GM19395 (cell line): ENCODE data around the gene LIPJ.

ENCODE experiments used
- ATAC-seq: cut with Tn5 transposase; IDR thresholded peaks from one replicate; pipeline ENCODE4 v1.9.1; 2021; ENCODE audit warnings: mild to moderate bottlenecking, moderate library complexity; ENCODE audit not compliant: unreplicated experiment

LIPJ gene

GRCh38 chr10:88594482-88594881 lies 7.9 kb downstream of the LIPJ start:
- no peak for ATAC-seq

- ATAC-seq, result peak; percentile 86
These were observed 11.5 kb downstream of the LIPJ start for GRCh38 chr10:88598055-88598454.

GRCh38 chr10:88608052-88608732 lies 21.6 kb downstream of the LIPJ start:
- ATAC-seq, result peak; percentile 82

GRCh38 chr10:88608780-88609179 lies 22.2 kb downstream of the LIPJ start:
- ATAC-seq, result no peak

GRCh38 chr10:88616250-88616977 lies 29.9 kb downstream of the LIPJ start:
- no peak for ATAC-seq

- ATAC-seq, result no peak
These were observed 31.3 kb downstream of the LIPJ start for GRCh38 chr10:88617772-88618300.

- no peak for ATAC-seq
These were observed 31.9 kb downstream of the LIPJ start for GRCh38 chr10:88618496-88618895.

GRCh38 chr10:88620441-88620840 lies 33.9 kb downstream of the LIPJ start:
- no peak for ATAC-seq

GRCh38 chr10:88623835-88624234 lies 37.3 kb downstream of the LIPJ start:
- ATAC-seq, result no peak

GRCh38 chr10:88624840-88625239 lies 38.3 kb downstream of the LIPJ start:
- ATAC-seq, result no peak

GRCh38 chr10:88640186-88640585 lies 53.6 kb downstream of the LIPJ start:
- ATAC-seq, result no peak

GRCh38 chr10:88642209-88642608 lies 55.6 kb downstream of the LIPJ start:
- ATAC-seq, result no peak

GRCh38 chr10:88642963-88643362 lies 56.4 kb downstream of the LIPJ start:
- no peak for ATAC-seq

GRCh38 chr10:88647061-88647615 lies 60.6 kb downstream of the LIPJ start:
- ATAC-seq, result no peak

GRCh38 chr10:88651101-88651551 lies 64.6 kb downstream of the LIPJ start:
- ATAC-seq, result no peak

GRCh38 chr10:88652616-88653015 lies 66.1 kb downstream of the LIPJ start:
- ATAC-seq, result no peak
